H9 (cell line): ENCODE data around the gene SUPT7L. TPM values are rescaled to one million over a fixed set of nuclear protein-coding genes. Genes with fewer than 3 reads are reported as not detected.

ENCODE experiments used
- DNase-seq: peaks from one replicate; pipeline ENCODE4 v3.0.0-alpha.2; 2017
- H2AFZ ChIP-seq: one replicate; pipeline ENCODE4 v1.6.1; 2013; ENCODE audit warnings: mild to moderate bottlenecking, low read length, control low read depth, moderate library complexity
- H2AK5ac ChIP-seq: 2 replicates; pipeline ENCODE4 v1.6.1; 2013; ENCODE audit warnings: low read length, control low read depth, mixed read lengths; ENCODE audit not compliant: insufficient read length
- H2BK120ac ChIP-seq: one replicate; pipeline ENCODE4 v1.6.1; 2013; ENCODE audit warnings: low read depth, mild to moderate bottlenecking, low read length, control low read depth, inconsistent platforms; ENCODE audit not compliant: poor library complexity, severe bottlenecking
- H2BK12ac ChIP-seq: 2 replicates; pipeline ENCODE4 v1.6.1; 2013; ENCODE audit warnings: low read length, control low read depth, mixed read lengths, low read depth; ENCODE audit not compliant: insufficient read length
- H2BK15ac ChIP-seq: 2 replicates; pipeline ENCODE4 v1.6.1; 2013; ENCODE audit warnings: low read depth, low read length, control low read depth
- H2BK20ac ChIP-seq: one replicate; pipeline ENCODE4 v1.6.1; 2013; ENCODE audit warnings: low read depth, mild to moderate bottlenecking, low read length, control low read depth, inconsistent platforms; ENCODE audit not compliant: poor library complexity, severe bottlenecking
- H2BK5ac ChIP-seq: 2 replicates; pipeline ENCODE4 v1.6.1; 2013; ENCODE audit warnings: low read length, control low read depth, mixed read lengths; ENCODE audit not compliant: insufficient read length
- H3K14ac ChIP-seq: 2 replicates; pipeline ENCODE4 v1.6.1; 2013; ENCODE audit warnings: low read length, control low read depth; ENCODE audit not compliant: insufficient read depth
- H3K18ac ChIP-seq: 2 replicates; pipeline ENCODE4 v1.6.1; 2013; ENCODE audit warnings: low read depth, mild to moderate bottlenecking, mixed read lengths, low read length, control low read depth; ENCODE audit not compliant: insufficient read length
- H3K23ac ChIP-seq: 2 replicates; pipeline ENCODE4 v1.6.1; 2013; ENCODE audit warnings: low read length, control low read depth, mixed read lengths, low read depth; ENCODE audit not compliant: insufficient read length
- H3K23me2 ChIP-seq: 2 replicates; pipeline ENCODE4 v1.6.1; 2013; ENCODE audit warnings: low read depth, mild to moderate bottlenecking, mixed read lengths, low read length, control low read depth; ENCODE audit not compliant: insufficient read length, poor library complexity, severe bottlenecking
- H3K27ac ChIP-seq: 2 replicates; pipeline ENCODE4 v1.5.1; 2013; ENCODE audit warnings: low read length, control low read depth, mixed read lengths, low read depth; ENCODE audit not compliant: insufficient read length
- H3K27me3 ChIP-seq: 2 replicates; pipeline ENCODE4 v1.6.1; 2013; ENCODE audit warnings: low read length, control low read depth, inconsistent platforms; ENCODE audit not compliant: insufficient read depth
- H3K4ac ChIP-seq: 2 replicates; pipeline ENCODE4 v1.6.1; 2013; ENCODE audit warnings: low read depth, mild to moderate bottlenecking, control low read depth, inconsistent platforms, low read length, moderate library complexity
- H3K4me1 ChIP-seq: 2 replicates; pipeline ENCODE4 v1.6.1; 2013; ENCODE audit warnings: low read length, control low read depth, inconsistent platforms; ENCODE audit not compliant: insufficient read depth
- H3K4me2 ChIP-seq: 2 replicates; pipeline ENCODE4 v1.6.1; 2013; ENCODE audit warnings: low read length, control low read depth, mixed read lengths; ENCODE audit not compliant: insufficient read length, insufficient read depth
- H3K56ac ChIP-seq: 2 replicates; pipeline ENCODE4 v1.6.1; 2013; ENCODE audit warnings: low read depth, mild to moderate bottlenecking, mixed read lengths, low read length, control low read depth; ENCODE audit not compliant: insufficient read length
- H3K79me1 ChIP-seq: 2 replicates; pipeline ENCODE4 v1.6.1; 2013; ENCODE audit warnings: low read depth, mild to moderate bottlenecking, moderate library complexity, low read length, control low read depth, inconsistent platforms; ENCODE audit not compliant: insufficient read depth, poor library complexity, severe bottlenecking
- H3K79me2 ChIP-seq: 2 replicates; pipeline ENCODE4 v1.6.1; 2013; ENCODE audit warnings: low read length, control low read depth, inconsistent platforms; ENCODE audit not compliant: insufficient read depth
- H3K9ac ChIP-seq: 2 replicates; pipeline ENCODE4 v1.6.1; 2013; ENCODE audit warnings: low read length, control low read depth, mixed read lengths; ENCODE audit not compliant: insufficient read length; ENCODE audit errors: extremely low read depth
- H3K9me3 ChIP-seq: one replicate; pipeline ENCODE4 v1.6.1; 2013; ENCODE audit warnings: low read depth, low read length, inconsistent platforms; ENCODE audit not compliant: control insufficient read depth
- H3T11ph ChIP-seq: one replicate; pipeline ENCODE4 v1.6.1; 2013; ENCODE audit warnings: mild to moderate bottlenecking, low read length, control low read depth, inconsistent platforms
- H4K20me1 ChIP-seq: one replicate; pipeline ENCODE4 v1.6.1; 2013; ENCODE audit not compliant: control insufficient read depth, insufficient read length, insufficient read depth
- H4K5ac ChIP-seq: 2 replicates; pipeline ENCODE4 v1.6.1; 2013; ENCODE audit warnings: low read depth, mild to moderate bottlenecking, mixed read lengths, low read length, control low read depth; ENCODE audit not compliant: insufficient read length
- H4K8ac ChIP-seq: replicated peaks from 2 replicates; pipeline ENCODE4 v1.6.1; 2013; ENCODE audit warnings: low read length, control low read depth, mixed read lengths, low read depth; ENCODE audit not compliant: insufficient read length
- H4K91ac ChIP-seq: 2 replicates; pipeline ENCODE4 v1.6.1; 2013; ENCODE audit warnings: low read depth, mild to moderate bottlenecking, moderate library complexity, mixed read lengths, low read length, control low read depth; ENCODE audit not compliant: insufficient read length
- H3K27ac Mint-ChIP-seq, 3 experiments: 2 replicates in 2 of 3; 3 replicates in 1 of 3; pipeline ENCODE4 v1.8.0; 2020 to 2021; ENCODE audit warnings: mixed read lengths in 3 of 3, mild to moderate bottlenecking in 1 of 3, moderate library complexity in 1 of 3
- H3K27me3 Mint-ChIP-seq: 2 replicates; pipeline ENCODE4 v1.8.0; 2021; ENCODE audit warnings: low read depth, mild to moderate bottlenecking, moderate library complexity, mixed read lengths
- H3K36me3 Mint-ChIP-seq, 3 experiments: 2 replicates in 2 of 3; 3 replicates in 1 of 3; pipeline ENCODE4 v1.8.0; 2020 to 2021; ENCODE audit warnings: low read depth in 3 of 3, mixed read lengths in 3 of 3; ENCODE audit not compliant: insufficient read depth in 1 of 3
- H3K4me1 Mint-ChIP-seq, 2 experiments: 2 replicates each; pipeline ENCODE4 v1.8.0; 2020; ENCODE audit warnings: mixed read lengths in 2 of 2
- H3K4me3 Mint-ChIP-seq, 2 experiments: 2 replicates in 1 of 2; 3 replicates in 1 of 2; pipeline ENCODE4 v1.8.0; 2020 to 2021; ENCODE audit warnings: mild to moderate bottlenecking in 2 of 2, mixed read lengths in 2 of 2, moderate library complexity in 1 of 2
- H3K9me3 Mint-ChIP-seq, 2 experiments: 2 replicates in 1 of 2; 3 replicates in 1 of 2; pipeline ENCODE4 v1.8.0; 2020; ENCODE audit warnings: mild to moderate bottlenecking in 2 of 2, mixed read lengths in 2 of 2, moderate library complexity in 1 of 2
- CTCF ChIP-seq: fragments of 200-600 bp; sonication (generic); conservative IDR thresholded peaks from 3 replicates; pipeline ENCODE4 v1.8.0; 2021; ENCODE audit warnings: antibody characterized with exemption, mild to moderate bottlenecking
- WGBS: extraction: QIAGEN DNeasy Blood & Tissue Kit; methylation state at CpG from one replicate; pipeline ENCODE4 v1.1.7; 2013; ENCODE audit warnings: missing lambda C conversion rate, low lambda C conversion rate, mixed read lengths; ENCODE audit not compliant: insufficient read length; ENCODE audit errors: extremely low coverage; 5-methylcytosine and 5-hydroxymethylcytosine counted together
- total RNA-seq: library from RNA; stranded (reverse); gene quantifications from 2 replicates; pipeline ENCODE4 v1.2.1, GENCODE V29; 2021

The SUPT7L gene
- total RNA-seq, 1 experiment from 2014 or later = 30.4 TPM

DNA sequence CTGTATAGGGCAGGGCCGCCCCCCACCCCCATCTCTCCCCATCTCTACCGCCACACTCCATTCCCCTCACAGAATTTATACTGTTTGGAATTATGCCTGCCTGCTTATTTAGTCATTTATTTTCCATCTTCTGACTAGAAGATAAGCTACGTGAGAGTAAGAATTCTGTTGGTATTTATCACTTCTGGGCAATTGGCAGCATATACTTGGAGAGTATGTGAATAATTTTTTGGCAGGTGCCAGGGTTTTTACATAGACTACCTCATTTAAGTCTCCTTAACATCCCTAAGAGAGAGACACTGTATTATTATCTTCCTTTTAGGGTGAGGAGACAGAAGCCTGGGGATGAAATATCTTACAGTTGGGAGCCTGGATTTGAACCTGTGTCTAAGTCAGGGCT, 45.3 kb upstream of the SUPT7L start:
- H3K56ac ChIP-seq = no peak overlapping the region
- no peaks in the 10 kb centered on the region; a peak in 1 of 7 replicates for H3K36me3 Mint-ChIP-seq
- TF ChIP-seq CTCF = no peak
- no peaks in the 10 kb centered on the region for H3K79me2 ChIP-seq
- H3K27me3 Mint-ChIP-seq = peaks cover 1% of the 10 kb centered on the region; the same call in 1 of the 2 replicates
- no peak overlapping the region for H3T11ph ChIP-seq
- no peak overlapping the region for H3K4me2 ChIP-seq
- no peak overlapping the region for H3K18ac ChIP-seq
- H2BK12ac ChIP-seq = no peak overlapping the region
- no peak overlapping the region for H2BK15ac ChIP-seq
- H3K4me1 Mint-ChIP-seq = peaks cover 9 to 14% of the 10 kb centered on the region in 2 experiments
- no peak overlapping the region for H2BK120ac ChIP-seq
- no peak overlapping the region for H3K14ac ChIP-seq
- no peaks in the 10 kb centered on the region for H3K23me2 ChIP-seq
- no CpG with 5 or more reads among the region's 3 CpGs for WGBS
- H3K27ac Mint-ChIP-seq = no peak overlapping the region
- no peak overlapping the region for H3K23ac ChIP-seq
- H3K4me1 ChIP-seq = no peaks in the 10 kb centered on the region
- DNase-seq = no peak
- no peak overlapping the region for H3K4ac ChIP-seq
- H3K27ac ChIP-seq = no peak overlapping the region
- no peak overlapping the region for H3K4me3 Mint-ChIP-seq
- H4K5ac ChIP-seq = no peak overlapping the region
- no peaks in the 10 kb centered on the region for H3K27me3 ChIP-seq
- H4K8ac ChIP-seq = no peak overlapping the region
- H2BK20ac ChIP-seq = no peak overlapping the region
- no peak overlapping the region for H2AK5ac ChIP-seq
- no peaks in the 10 kb centered on the region for H4K20me1 ChIP-seq
- H2AFZ ChIP-seq = no peak overlapping the region
- H3K79me1 ChIP-seq = no peaks in the 10 kb centered on the region
- H4K91ac ChIP-seq = no peak overlapping the region
- H3K9me3 Mint-ChIP-seq = no peaks in the 10 kb centered on the region
- H3K9ac ChIP-seq = no peak overlapping the region
- no peaks in the 10 kb centered on the region for H3K9me3 ChIP-seq
- H2BK5ac ChIP-seq = no peak overlapping the region
